Aorta (tissue), 5 donors: Measurements from ENCODE around the gene CHMP4A. TPM values are rescaled to one million over a fixed set of nuclear protein-coding genes. Genes with fewer than 3 reads are reported as not detected.

Source experiments
- ATAC-seq: fragments of 200-7000 bp; cut with Tn5 transposase; one replicate; pipeline ENCODE4 v1.9.1; 2022; ENCODE audit warnings: moderate library complexity; ENCODE audit not compliant: low FRiP score
- DNase-seq, 2 donors: peaks; one replicate each; pipeline ENCODE4 v3.0.0-alpha.2; 2020
- H3K27ac ChIP-seq, 2 donors: one replicate each; pipeline ENCODE4 v1.5.1; 2013; ENCODE audit warnings: low read length in 2 of 2, mild to moderate bottlenecking in 2 of 2, moderate library complexity in 2 of 2, control low read depth in 1 of 2, inconsistent platforms in 1 of 2, low read depth in 1 of 2
- H3K27me3 ChIP-seq, 2 donors: one replicate each; pipeline ENCODE4 v1.6.1; 2013; ENCODE audit warnings: control low read depth in 1 of 2, low read length in 1 of 2, mild to moderate bottlenecking in 1 of 2, moderate library complexity in 1 of 2; ENCODE audit not compliant: insufficient read depth in 2 of 2, control insufficient read depth in 1 of 2
- H3K36me3 ChIP-seq, 2 donors: one replicate each; pipeline ENCODE4 v1.6.1; 2013; ENCODE audit warnings: control low read depth in 1 of 2, low read length in 1 of 2, mild to moderate bottlenecking in 1 of 2; ENCODE audit not compliant: insufficient read depth in 2 of 2, control insufficient read depth in 1 of 2
- H3K4me1 ChIP-seq, 2 donors: one replicate each; pipeline ENCODE4 v1.6.1; 2013; ENCODE audit warnings: low read length in 2 of 2, control low read depth in 1 of 2, mild to moderate bottlenecking in 1 of 2, moderate library complexity in 1 of 2; ENCODE audit not compliant: insufficient read depth in 2 of 2, control insufficient read depth in 1 of 2
- H3K4me3 ChIP-seq, 2 donors: one replicate each; pipeline ENCODE4 v1.5.1; 2013; ENCODE audit warnings: low read length in 2 of 2, control low read depth in 1 of 2, mild to moderate bottlenecking in 1 of 2
- H3K9me3 ChIP-seq: one replicate; pipeline ENCODE4 v1.6.1; 2013; ENCODE audit warnings: mild to moderate bottlenecking, low read length; ENCODE audit not compliant: control insufficient read depth
- WGBS, 2 donors: extraction: QIAGEN DNeasy Blood & Tissue Kit; methylation state at CpG; one replicate each; pipeline ENCODE4 v1.1.7; 2013; 5-methylcytosine and 5-hydroxymethylcytosine counted together
- intact Hi-C, 2 donors: fragments of 100-400 bp; cut with DNase I; formaldehyde crosslinking; loops; one replicate each; pipeline versions ENCODE4 v1.14.2 to v1.15.0; 2022
- polyA plus RNA-seq, 2 donors: library from polyadenylated mRNA; stranded (reverse); fragments of 200-250 nt; gene quantifications; one replicate each; pipeline ENCODE4 v1.2.3, GENCODE V29; 2013
- total RNA-seq, 2 donors: library from RNA; stranded (reverse); fragmentation: NEBNext Ultra II Directional; extraction: Animal tissue kit (Norgen Biotek cat#: 25700); gene quantifications; one replicate each; pipeline ENCODE4 v1.2.1, GENCODE V29; 2021
- donor health status: healthy with polysubstance abuse.
- donor health status: Bipolar disorder and iron deficiency.
- donor health status: DM: no; HTN: no; CAD: no.
- donor health status: DM: no; HTN: no; CAD: no.
- donor health status: DM: yes; HTN: yes; CAD: no.

The CHMP4A gene
- total and polyA plus RNA-seq, 4 donors, result 38.3 to 179 (median 88.1) TPM

DNA sequence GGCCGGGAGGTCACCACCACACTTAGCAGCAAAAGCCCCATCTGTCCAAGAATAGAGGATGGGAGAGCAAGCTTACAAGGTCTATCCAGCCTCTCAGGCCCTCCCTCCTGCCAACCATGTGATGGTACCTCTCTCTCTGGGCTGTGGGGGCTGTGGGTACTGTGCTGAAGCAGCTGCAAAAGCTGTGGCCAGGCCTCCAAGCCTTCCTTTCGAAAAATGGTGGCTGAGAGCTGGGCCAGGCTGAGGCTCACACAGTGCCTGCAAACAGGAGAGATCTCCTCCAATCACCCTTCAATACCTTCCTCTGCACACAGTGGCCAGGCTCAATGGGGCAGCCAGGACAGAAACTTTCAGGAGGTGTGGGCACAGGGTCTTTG is 25.8 kb downstream of the CHMP4A start:
- WGBS, 2 donors, result 84 to 88% methylated on average over 2 of the region's 2 CpGs
- H3K27me3 ChIP-seq, result no peaks in the 10 kb centered on the region
- no peak overlapping the region for H3K27ac ChIP-seq
- no peaks in the 10 kb centered on the region for H3K9me3 ChIP-seq
- ATAC-seq (no peak), DNase-seq (peak in 1 of 2 donors; percentile 43)
- H3K4me3 ChIP-seq, result no peak overlapping the region
- intact Hi-C loops, result no loop called here
- no peaks in the 10 kb centered on the region for H3K36me3 ChIP-seq
- H3K4me1 ChIP-seq, result no peaks in the 10 kb centered on the region

DNA sequence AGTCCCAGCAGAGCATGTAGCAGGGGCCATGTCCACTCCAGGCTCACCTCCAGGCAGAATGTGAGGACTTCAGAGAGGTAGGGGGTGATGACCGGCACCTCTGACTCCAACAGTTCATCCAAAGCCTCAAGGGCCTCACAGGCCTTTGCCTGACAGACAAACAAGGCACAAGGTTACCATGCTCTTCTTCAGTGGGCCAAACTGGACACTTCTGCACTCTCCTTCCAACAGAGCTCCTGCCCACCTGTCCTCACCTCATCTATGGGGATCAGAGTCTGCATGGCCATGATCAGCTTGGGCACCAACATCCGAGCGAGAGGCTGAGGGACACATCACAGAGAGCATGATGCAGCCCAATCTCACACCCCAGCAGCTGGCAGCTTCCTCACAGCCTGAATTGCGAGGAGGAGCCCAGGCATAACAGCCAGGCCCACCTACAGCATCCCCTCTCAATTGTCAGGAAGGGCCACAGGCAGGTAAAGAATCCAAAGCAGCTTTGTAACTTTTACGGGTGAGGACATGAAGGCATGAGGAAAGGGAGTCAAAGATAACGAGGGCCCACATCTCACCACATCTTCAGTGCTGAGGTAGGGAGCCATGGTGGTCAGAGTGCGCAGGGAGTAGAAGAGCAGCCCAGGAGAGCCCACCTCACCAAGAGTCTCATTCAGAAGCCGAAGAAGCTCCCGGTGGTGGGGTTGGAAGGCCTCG is 26.3 kb downstream of the CHMP4A start:
- Histone ChIP-seq H3K9me3 (no peaks in the 10 kb centered on the region), H3K4me3 (no peak overlapping the region), H3K27ac (no peak overlapping the region), H3K4me1 (no peaks in the 10 kb centered on the region), H3K36me3 (no peaks in the 10 kb centered on the region), H3K27me3 (no peaks in the 10 kb centered on the region)
- intact Hi-C loops, result no loop called here
- peak in 1 of 2 donors; percentile 51 for DNase-seq
- no peak for ATAC-seq
- WGBS, 2 donors, result 91 to 94% methylated on average over 10 of the region's 10 CpGs

DNA sequence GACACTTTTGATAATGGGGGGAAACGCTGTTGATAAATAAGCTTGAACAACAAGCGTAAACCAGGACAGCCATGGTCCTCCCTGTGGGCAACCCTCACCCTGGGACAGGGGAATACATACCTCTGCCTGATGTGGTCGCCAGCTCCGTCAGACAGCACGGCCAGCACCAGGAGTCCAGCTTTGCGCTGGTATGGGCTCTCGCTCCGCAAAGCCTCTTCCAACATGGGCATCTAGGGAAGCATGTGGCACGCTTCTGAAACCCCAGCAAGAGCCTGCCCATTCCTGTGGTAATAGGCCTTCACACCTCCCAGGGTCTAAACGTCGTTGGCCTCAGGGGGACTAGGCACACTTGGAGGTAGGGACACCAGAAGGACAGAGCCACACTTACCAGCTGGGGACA is 27.5 kb downstream of the CHMP4A start:
- Histone ChIP-seq H3K9me3 (no peaks in the 10 kb centered on the region), H3K4me1 (no peaks in the 10 kb centered on the region), H3K4me3 (no peak overlapping the region), H3K27ac (no peak overlapping the region), H3K36me3 (no peaks in the 10 kb centered on the region), H3K27me3 (no peaks in the 10 kb centered on the region)
- 90 to 94% methylated on average over 11 of the region's 11 CpGs for WGBS, 2 donors
- no peak for ATAC-seq
- DNase-seq, result peak in 1 of 2 donors; percentile 63
- intact Hi-C loops, result no loop called here

DNA sequence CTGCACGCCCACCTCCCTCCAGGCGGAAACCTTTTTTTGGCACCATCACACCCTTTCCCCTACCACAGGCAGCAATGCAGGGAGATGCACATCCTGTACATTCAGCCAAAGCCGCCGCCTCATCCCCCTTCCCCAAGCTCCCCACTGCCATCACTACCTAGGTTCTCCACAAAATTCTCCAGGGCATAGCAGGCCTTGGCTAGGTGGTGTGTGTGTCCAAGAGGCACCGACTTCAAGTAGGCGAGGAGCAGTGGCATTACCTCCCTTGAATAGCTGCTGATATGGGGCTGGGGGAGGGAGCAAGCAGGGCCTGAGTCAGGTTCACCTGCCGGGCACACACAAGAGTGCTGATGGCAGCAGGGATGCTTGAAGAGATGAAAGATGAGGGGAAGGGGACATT is 28.3 kb downstream of the CHMP4A start:
- H3K27ac ChIP-seq, result no peak overlapping the region
- 95 to 96% methylated on average over 7 of the region's 7 CpGs for WGBS, 2 donors
- no peaks in the 10 kb centered on the region for H3K9me3 ChIP-seq
- H3K27me3 ChIP-seq, result no peaks in the 10 kb centered on the region
- no peaks in the 10 kb centered on the region for H3K4me1 ChIP-seq
- ATAC-seq (no peak), DNase-seq (no peak)
- intact Hi-C loops, result no loop called here
- H3K36me3 ChIP-seq, result no peaks in the 10 kb centered on the region
- no peak overlapping the region for H3K4me3 ChIP-seq

DNA sequence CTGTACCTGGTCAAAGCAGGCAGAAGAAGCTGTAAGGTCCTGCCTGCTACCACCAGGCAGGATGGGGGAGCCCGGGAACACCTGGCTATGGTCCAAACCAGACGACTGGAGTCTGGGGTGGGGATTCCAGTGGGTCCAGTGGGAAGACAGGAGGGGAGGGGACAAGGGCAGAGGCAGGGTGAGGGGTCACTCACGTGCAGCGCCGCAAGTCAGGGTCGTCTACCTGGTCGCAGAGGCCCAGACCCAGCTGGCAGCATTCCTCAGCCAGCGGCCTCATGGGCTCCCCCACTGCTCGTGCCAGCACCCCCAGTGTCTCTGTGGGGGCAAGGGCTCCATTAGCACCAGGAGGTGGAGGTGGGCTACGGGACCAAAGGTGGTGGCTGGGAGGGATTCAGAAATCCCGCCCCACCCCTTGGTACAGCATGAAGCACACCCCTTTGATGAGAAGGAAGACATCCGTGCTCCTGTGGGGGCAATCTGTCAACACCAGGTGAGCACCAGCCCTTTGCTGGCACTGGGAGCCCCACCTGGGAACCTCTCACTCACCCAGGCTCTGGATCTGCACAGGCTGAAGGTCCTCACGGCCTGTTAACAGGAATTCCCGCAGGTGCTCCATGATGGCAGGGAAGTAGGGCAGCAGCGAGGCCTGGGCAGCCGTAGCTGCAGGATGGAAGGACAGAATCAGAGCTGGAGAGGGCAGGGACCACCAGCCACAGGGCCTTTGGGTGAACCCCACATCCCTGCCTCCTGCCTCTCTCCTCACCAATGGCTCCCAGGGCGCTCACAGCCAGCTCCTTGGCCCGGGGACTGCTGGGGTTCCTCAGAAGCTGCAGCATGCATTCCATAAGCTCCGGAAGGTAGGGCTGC is 29.0 kb downstream of the CHMP4A start:
- H3K4me1 ChIP-seq, result no peaks in the 10 kb centered on the region
- WGBS, 2 donors, result 88 to 91% methylated on average over 17 to 19 of the region's 19 CpGs
- no peaks in the 10 kb centered on the region for H3K36me3 ChIP-seq
- H3K27ac ChIP-seq, result no peak overlapping the region
- no peaks in the 10 kb centered on the region for H3K27me3 ChIP-seq
- ATAC-seq, result no peak
- H3K4me3 ChIP-seq, result no peak overlapping the region
- DNase-seq, result peak in 1 of 2 donors; percentile 69
- intact Hi-C loops, result no loop called here
- H3K9me3 ChIP-seq, result no peaks in the 10 kb centered on the region

DNA sequence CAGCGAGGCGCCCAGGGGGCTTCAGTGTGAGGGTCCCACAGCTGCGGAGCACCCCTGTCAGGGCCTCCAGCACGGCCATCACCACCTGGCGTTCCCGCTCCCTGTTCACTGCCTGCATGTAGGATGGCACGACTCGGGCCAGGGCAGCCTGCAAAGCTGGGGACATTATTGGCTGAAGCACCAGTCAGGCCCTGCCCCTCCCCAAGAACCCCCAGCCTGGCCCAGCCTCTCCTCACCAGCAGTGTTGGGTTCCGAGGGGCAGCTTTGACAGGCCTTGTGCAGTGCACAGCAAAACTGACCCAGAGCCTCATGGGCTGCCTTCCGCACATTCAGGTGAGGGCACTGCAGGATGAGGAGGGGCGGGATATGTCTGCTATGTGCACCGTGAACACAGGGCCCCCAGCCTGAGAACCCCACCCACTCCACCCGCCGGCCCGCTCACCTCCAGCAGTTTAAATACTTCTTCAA is 30.2 kb downstream of the CHMP4A start:
- Histone ChIP-seq H3K4me1 (no peaks in the 10 kb centered on the region), H3K36me3 (no peaks in the 10 kb centered on the region), H3K27ac (no peak overlapping the region), H3K4me3 (no peak overlapping the region), H3K27me3 (no peaks in the 10 kb centered on the region), H3K9me3 (no peaks in the 10 kb centered on the region)
- peak in 1 of 2 donors; percentile 71 for DNase-seq
- no peak for ATAC-seq
- intact Hi-C loops, result no loop called here
- WGBS, 2 donors, result 91 to 93% methylated on average over 15 of the region's 15 CpGs

DNA sequence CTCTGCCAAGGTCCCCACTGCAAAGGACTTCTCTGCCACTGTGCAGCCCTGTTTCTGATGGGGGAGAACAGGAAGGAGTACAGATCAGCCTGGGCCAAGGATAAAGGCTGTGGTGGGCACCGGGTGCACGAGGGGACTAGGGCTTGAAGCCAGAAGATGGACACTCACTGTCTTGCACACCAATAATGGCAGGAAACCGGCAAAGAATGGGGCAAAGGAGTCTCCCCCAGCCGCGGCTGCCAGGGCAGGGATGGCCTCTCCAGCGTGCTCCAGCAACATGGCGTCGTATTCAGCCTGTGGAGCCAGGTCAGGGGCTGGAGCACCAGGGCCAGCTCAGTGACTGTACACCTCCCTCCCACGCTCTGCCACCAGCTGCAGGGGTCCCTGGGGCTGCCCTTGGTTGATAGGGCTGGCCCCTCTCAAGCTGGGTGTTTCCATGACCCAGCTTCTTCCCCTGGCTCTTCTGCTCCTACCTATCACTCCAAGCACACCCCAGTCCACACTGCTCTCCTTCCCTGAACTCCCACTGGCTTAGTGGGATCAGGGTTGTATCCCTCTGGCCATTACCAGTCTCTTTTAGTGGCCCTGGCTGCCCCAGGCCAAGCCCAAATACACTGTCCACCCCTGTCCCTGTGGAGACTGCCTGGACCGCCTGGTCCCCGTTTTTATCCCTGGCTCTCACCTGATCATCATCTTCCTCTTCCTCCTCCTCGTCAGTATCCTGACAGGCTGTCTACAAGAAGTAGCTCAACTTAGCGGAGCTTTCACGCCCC is 31.0 kb downstream of the CHMP4A start:
- no peaks in the 10 kb centered on the region for H3K36me3 ChIP-seq
- no peak for ATAC-seq
- H3K9me3 ChIP-seq, result no peaks in the 10 kb centered on the region
- H3K4me3 ChIP-seq, result no peak overlapping the region
- H3K27ac ChIP-seq, result no peak overlapping the region
- no peaks in the 10 kb centered on the region for H3K4me1 ChIP-seq
- intact Hi-C loops, result no loop called here
- 85 to 90% methylated on average over 14 of the region's 14 CpGs for WGBS, 2 donors
- no peaks in the 10 kb centered on the region for H3K27me3 ChIP-seq
- no peak for DNase-seq

DNA sequence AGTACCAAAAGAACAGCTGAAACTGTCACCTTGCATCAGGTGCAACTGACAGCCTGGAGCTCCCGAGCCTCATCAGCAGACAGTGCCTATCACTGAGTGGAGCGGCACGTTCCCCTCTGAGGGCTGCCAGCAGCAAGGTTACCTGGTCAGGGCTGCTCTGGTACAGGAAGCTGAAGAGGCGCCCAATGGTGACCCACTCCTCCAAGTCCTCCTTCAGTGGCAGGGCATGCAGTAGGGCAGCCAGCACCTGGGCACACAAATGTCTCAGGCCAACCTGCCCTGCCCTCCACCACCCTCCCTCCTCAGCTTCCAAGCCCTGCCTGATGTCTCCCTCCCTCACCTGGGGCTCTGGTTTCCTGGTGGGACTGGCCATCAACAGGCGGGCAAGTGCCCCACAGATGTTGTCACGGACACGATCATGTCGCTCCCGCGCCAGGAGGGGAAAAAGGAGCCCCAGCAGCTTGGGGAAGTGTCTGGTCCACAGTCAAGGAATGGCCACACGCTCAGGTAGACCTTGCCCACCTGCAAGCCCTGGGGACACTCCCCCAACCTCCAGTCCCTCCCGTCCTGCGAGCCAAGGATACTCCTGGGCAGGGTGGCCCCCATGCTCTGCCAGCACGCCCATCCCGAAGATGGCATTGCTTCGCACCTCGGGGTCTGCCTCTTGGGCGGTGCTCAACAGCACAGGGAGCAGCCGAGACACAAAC is 31.8 kb downstream of the CHMP4A start:
- H3K27me3 ChIP-seq, result no peaks in the 10 kb centered on the region
- 79 to 85% methylated on average over 16 to 19 of the region's 19 CpGs for WGBS, 2 donors
- no peaks in the 10 kb centered on the region for H3K9me3 ChIP-seq
- H3K36me3 ChIP-seq, result no peaks in the 10 kb centered on the region
- intact Hi-C loops, result no loop called here
- no peak overlapping the region for H3K4me3 ChIP-seq
- no peaks in the 10 kb centered on the region for H3K4me1 ChIP-seq
- ATAC-seq (no peak), DNase-seq (peak; percentile 34 to 64)
- H3K27ac ChIP-seq, result no peak overlapping the region
